Measurements from ENCODE around the gene MOB1B. TPM values are rescaled to one million over a fixed set of nuclear protein-coding genes. Genes with fewer than 3 reads are reported as not detected.

MOB1B gene
- total RNA-seq, 2 donors from 2014 or later = 13.6 to 19.7 TPM

DNA sequence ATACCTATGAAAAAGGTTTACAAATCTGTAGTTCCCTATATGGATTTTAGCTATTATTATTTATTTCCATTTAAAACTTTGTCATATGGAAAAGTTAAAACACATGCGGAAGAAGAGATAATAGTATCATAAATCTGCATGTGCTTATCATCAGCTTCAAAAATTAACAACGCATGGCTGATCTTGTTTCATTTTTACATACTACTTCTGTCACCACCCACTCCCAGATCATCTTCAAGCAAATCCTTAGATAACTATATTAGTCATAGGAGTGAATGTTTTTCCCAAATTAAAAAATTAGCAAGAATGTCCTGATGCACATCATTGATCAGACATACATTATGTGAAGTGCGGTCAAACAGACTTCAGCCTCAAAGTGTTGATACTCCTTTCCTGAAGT lies 24.6 kb upstream of the MOB1B start:
- intact Hi-C loops (cut with DNase I) = no loop called here
- Histone ChIP-seq H3K9me3 (no peaks in the 10 kb centered on the region), H3K4me3 (no peak overlapping the region), H3K27ac (no peak overlapping the region), H3K4me1 (replicated peaks) (no peaks in the 10 kb centered on the region), H3K27me3 (replicated peaks; ENCODE audit: insufficient read depth) (no peaks in the 10 kb centered on the region), H3K36me3 (no peaks in the 10 kb centered on the region)
- WGBS = 89% methylated on average over 3 of the region's 3 CpGs
- DNase-seq (ENCODE audit: low spot score) = no peak
- TF ChIP-seq POLR2AphosphoS5 (IDR thresholded peaks at IDR 0.05) = no peak
- TF ChIP-seq, protein P1, sequence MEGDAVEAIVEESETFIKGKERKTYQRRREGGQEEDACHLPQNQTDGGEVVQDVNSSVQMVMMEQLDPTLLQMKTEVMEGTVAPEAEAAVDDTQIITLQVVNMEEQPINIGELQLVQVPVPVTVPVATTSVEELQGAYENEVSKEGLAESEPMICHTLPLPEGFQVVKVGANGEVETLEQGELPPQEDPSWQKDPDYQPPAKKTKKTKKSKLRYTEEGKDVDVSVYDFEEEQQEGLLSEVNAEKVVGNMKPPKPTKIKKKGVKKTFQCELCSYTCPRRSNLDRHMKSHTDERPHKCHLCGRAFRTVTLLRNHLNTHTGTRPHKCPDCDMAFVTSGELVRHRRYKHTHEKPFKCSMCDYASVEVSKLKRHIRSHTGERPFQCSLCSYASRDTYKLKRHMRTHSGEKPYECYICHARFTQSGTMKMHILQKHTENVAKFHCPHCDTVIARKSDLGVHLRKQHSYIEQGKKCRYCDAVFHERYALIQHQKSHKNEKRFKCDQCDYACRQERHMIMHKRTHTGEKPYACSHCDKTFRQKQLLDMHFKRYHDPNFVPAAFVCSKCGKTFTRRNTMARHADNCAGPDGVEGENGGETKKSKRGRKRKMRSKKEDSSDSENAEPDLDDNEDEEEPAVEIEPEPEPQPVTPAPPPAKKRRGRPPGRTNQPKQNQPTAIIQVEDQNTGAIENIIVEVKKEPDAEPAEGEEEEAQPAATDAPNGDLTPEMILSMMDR (IDR thresholded peaks at IDR 0.05) = no peak
- no peak for TF ChIP-seq POLR2A (IDR thresholded peaks at IDR 0.05)

DNA sequence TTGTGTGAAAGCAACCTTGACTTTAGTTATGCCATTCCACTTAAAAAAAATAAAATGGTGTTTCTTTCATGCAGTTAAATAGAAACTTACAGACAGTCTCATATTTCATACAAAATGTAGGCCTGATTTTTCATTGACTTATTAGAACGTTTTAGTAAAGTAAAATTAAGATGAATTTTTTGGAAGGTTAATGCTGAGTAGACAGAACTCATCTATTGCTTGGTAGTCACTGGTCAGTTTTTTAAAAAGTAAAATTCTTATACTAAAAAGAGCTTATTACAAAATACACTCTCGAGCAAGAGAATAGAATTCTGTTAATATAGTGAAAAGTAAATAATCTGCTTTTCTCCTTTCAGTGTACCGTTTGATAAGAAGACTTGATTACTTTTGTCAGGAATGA lies 21.4 kb upstream of the MOB1B start:
- TF ChIP-seq POLR2A (IDR thresholded peaks at IDR 0.05) (no peak), POLR2AphosphoS5 (IDR thresholded peaks at IDR 0.05) (no peak)
- TF ChIP-seq, protein P1 (IDR thresholded peaks at IDR 0.05) = no peak
- Histone ChIP-seq H3K27ac (no peak overlapping the region), H3K4me3 (no peak overlapping the region)

DNA sequence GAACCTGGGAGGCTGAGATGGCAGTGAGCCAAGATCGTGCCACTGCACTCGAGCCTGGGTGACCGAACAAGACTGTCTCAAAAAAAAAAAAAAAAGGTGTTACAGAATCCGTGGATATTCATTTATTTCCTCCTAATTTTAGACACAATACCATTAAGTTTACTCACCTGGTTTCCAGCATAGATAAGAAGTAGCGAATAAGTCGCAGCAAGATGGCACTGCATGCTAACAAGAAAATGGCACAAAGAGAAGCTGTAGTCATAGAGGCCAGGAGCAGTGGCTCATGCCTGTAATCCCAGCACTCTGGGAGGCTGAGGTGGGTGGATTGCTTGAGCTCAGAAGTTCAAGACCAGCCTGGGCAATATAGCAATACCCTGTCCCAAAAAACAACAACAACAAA lies 17.0 kb upstream of the MOB1B start:
- Histone ChIP-seq H3K27me3 (replicated peaks; ENCODE audit: insufficient read depth) (no peaks in the 10 kb centered on the region), H3K4me3 (no peak overlapping the region), H3K4me1 (replicated peaks) (no peaks in the 10 kb centered on the region), H3K9me3 (no peaks in the 10 kb centered on the region), H3K36me3 (no peaks in the 10 kb centered on the region), H3K27ac (no peak overlapping the region)
- TF ChIP-seq, protein P1 (IDR thresholded peaks at IDR 0.05) = no peak
- no peak for TF ChIP-seq POLR2AphosphoS5 (IDR thresholded peaks at IDR 0.05)
- TF ChIP-seq POLR2A (IDR thresholded peaks at IDR 0.05) = no peak
- DNase-seq (ENCODE audit: low spot score) = no peak
- 49% methylated on average over 6 of the region's 6 CpGs for WGBS
- intact Hi-C loops (cut with DNase I) = no loop called here

More for the DNA sequence above, 21.4 kb upstream of the MOB1B start:
- Histone ChIP-seq H3K9me3 (no peaks in the 10 kb centered on the region), H3K36me3 (no peaks in the 10 kb centered on the region), H3K4me1 (replicated peaks) (no peaks in the 10 kb centered on the region), H3K27me3 (replicated peaks; ENCODE audit: insufficient read depth) (no peaks in the 10 kb centered on the region)
- no peak for DNase-seq (ENCODE audit: low spot score)
- 55% methylated on average over 3 of the region's 3 CpGs for WGBS
- intact Hi-C loops (cut with DNase I) = no loop called here

DNA sequence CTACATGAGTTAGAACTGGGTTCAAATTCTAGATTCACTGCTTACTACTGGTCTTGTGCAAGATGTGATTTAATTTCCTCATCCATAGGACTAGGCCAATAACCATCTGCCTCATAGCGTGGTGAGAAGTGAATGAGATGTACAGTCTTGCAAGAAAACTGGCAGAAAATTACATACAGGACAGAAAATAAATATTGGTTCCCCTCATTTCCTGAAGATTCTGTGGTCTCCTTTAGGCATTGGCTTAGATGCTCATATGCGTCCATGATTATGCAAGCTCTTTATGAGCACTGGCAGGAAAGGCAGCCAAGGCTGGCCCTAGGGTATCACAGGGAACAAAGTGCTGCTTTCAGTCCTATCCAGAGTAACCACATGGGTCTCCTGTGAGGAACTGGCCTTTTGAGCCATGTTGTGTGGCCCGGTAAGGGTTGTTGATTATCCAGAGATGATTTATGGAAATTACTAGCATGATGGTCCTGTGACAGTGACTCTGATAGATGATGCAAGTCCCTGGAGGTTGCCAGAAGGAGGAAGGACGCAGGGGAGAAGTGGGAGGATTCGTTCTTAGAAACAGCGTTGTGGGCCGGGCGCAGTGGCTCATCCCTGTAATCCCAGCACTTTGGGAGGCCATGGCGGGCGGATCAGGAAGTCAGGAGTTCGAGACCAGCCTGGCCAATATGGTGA lies 9.9 kb upstream of the MOB1B start:
- H3K27me3 ChIP-seq (replicated peaks; ENCODE audit: insufficient read depth) = no peaks in the 10 kb centered on the region
- intact Hi-C loops (cut with DNase I) = loop anchor here (10.0 kb wide), 1 partner anchor 47 kb away; no protein-coding TSS in a partner anchor
- no peak overlapping the region for H3K4me3 ChIP-seq
- H3K9me3 ChIP-seq = no peaks in the 10 kb centered on the region
- DNase-seq (ENCODE audit: low spot score) = no peak
- H3K27ac ChIP-seq = no peak overlapping the region
- TF ChIP-seq, protein P1 (IDR thresholded peaks at IDR 0.05) = no peak
- TF ChIP-seq POLR2A (IDR thresholded peaks at IDR 0.05) (no peak), POLR2AphosphoS5 (IDR thresholded peaks at IDR 0.05) (no peak)
- H3K4me1 ChIP-seq (replicated peaks) = no peaks in the 10 kb centered on the region
- 86% methylated on average over 11 of the region's 11 CpGs for WGBS
- no peaks in the 10 kb centered on the region for H3K36me3 ChIP-seq

DNA sequence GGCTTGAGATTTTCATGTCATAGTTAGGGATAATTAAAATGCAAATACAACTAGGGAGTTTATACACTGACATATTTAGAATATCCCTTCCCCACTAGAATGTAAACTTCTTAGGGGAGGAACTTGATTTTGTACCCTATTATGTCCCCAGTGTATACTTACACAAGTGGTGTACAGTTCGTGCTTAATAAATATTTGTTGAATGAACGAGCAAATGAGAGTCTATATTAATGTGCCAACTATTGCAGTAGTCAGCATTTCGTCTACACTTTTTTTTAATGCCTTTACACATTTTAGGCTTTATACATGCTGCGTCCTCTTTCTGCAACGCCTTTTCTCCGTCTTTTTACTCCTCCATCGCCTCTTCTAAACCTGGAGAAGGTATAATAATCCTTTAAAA lies 8.4 kb upstream of the MOB1B start:
- no peak for DNase-seq (ENCODE audit: low spot score)
- TF ChIP-seq, protein P1 (IDR thresholded peaks at IDR 0.05) = no peak
- no peak for TF ChIP-seq POLR2A (IDR thresholded peaks at IDR 0.05)
- peak; percentile 51 for TF ChIP-seq POLR2AphosphoS5 (IDR thresholded peaks at IDR 0.05)
- H3K9me3 ChIP-seq = no peaks in the 10 kb centered on the region
- intact Hi-C loops (cut with DNase I) = loop anchor here (10.0 kb wide), 1 partner anchor 49 kb away; no protein-coding TSS in a partner anchor
- no peak overlapping the region for H3K4me3 ChIP-seq
- no peak overlapping the region for H3K27ac ChIP-seq
- no peaks in the 10 kb centered on the region for H3K27me3 ChIP-seq (replicated peaks; ENCODE audit: insufficient read depth)
- H3K36me3 ChIP-seq = no peaks in the 10 kb centered on the region
- H3K4me1 ChIP-seq (replicated peaks) = no peaks in the 10 kb centered on the region
- WGBS = 54% methylated on average over 7 of the region's 7 CpGs
